Activated CD8-positive, alpha-beta T cell treated with anti-CD3 and anti-CD28 coated beads for 36 hours (primary cell): ENCODE results near the gene ANKFN1. TPM values are rescaled to one million over a fixed set of nuclear protein-coding genes. Genes with fewer than 3 reads are reported as not detected.

ENCODE experiments used
- ATAC-seq: fragments of 200-7000 bp; cut with Tn5 transposase; one replicate; pipeline ENCODE4 v1.10.0; 2021; ENCODE audit warnings: mild to moderate bottlenecking, moderate library complexity
- CTCF ChIA-PET: fragments of 350-600 bp; sonication (Branson Sonifier 250); formaldehyde crosslinking; loops from one replicate; lab custom pipeline; 2021; ENCODE audit warnings: antibody characterized with exemption; lab: Charles Lee
- POLR2A ChIA-PET: fragments of 350-600 bp; sonication (Branson Sonifier 250); formaldehyde crosslinking; loops from one replicate; lab custom pipeline; 2021; ENCODE audit warnings: antibody characterized with exemption; lab: Charles Lee
- DNase-seq: peaks from one replicate; pipeline ENCODE4 v3.0.0-alpha.2; 2020
- H3K27ac Mint-ChIP-seq: one replicate; pipeline ENCODE4 v1.8.0; 2021; ENCODE audit warnings: mild to moderate bottlenecking, mixed read lengths
- H3K27me3 Mint-ChIP-seq: one replicate; pipeline ENCODE4 v1.8.0; 2021; ENCODE audit warnings: mixed read lengths
- H3K36me3 Mint-ChIP-seq: one replicate; pipeline ENCODE4 v1.8.0; 2021; ENCODE audit warnings: low read depth, mixed read lengths
- H3K4me1 Mint-ChIP-seq: one replicate; pipeline ENCODE4 v1.8.0; 2021; ENCODE audit warnings: low read depth, mixed read lengths
- H3K4me3 Mint-ChIP-seq: one replicate; pipeline ENCODE4 v1.8.0; 2021; ENCODE audit warnings: mild to moderate bottlenecking, moderate library complexity, mixed read lengths
- H3K9me3 Mint-ChIP-seq: one replicate; pipeline ENCODE4 v1.8.0; 2021; ENCODE audit warnings: mixed read lengths
- intact Hi-C: fragments of 100-400 bp; cut with micrococcal nuclease; formaldehyde crosslinking; loops from one replicate; pipeline ENCODE4 v1.10.0; 2022
- total RNA-seq, 2 experiments: library from RNA; stranded (reverse); gene quantifications; one replicate each; pipeline ENCODE4 v1.2.3, GENCODE V29; 2021
- TF ChIP-seq, protein P1 (sequence below): fragments of 200-600 bp; IDR thresholded peaks from one replicate; pipeline ENCODE4 v1.8.0; 2022; ENCODE audit warnings: antibody characterized with exemption, mild to moderate bottlenecking

Gene ANKFN1
- total RNA-seq, 2 experiments from 2014 or later: not detected

DNA sequence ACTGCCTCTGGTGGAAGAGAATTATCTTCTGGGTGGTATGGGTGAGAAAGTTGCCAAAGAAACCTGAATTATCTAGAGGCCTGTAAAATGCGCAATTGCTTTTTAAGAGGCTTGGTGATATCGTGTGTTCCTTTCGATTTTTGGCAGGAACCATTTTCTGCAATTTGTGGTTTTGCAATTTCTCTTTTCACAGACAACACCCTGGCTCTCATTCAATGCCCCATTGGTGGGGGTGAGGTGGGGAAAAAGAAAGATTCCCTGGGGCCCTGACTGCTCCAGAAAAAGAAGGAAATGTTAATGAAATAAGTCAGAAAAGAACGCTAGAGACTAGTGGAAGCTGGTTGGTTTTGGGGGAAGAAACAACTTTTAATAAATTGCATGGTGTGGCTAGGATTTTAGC is 77.4 kb downstream of the ANKFN1 start:
- ChIA-PET POLR2A (no interaction called here), CTCF (no interaction called here)
- ATAC-seq (no peak), DNase-seq (no peak)
- intact Hi-C loops: loop anchor here (10.0 kb wide), 1 partner anchor 56 kb away; no protein-coding TSS in a partner anchor
- Mint-ChIP-seq H3K27ac (no peak overlapping the region), H3K9me3 (peaks cover 4% of the 10 kb centered on the region), H3K36me3 (no peaks in the 10 kb centered on the region), H3K4me1 (no peaks in the 10 kb centered on the region), H3K27me3 (no peaks in the 10 kb centered on the region), H3K4me3 (no peak overlapping the region)
- TF ChIP-seq, protein P1, sequence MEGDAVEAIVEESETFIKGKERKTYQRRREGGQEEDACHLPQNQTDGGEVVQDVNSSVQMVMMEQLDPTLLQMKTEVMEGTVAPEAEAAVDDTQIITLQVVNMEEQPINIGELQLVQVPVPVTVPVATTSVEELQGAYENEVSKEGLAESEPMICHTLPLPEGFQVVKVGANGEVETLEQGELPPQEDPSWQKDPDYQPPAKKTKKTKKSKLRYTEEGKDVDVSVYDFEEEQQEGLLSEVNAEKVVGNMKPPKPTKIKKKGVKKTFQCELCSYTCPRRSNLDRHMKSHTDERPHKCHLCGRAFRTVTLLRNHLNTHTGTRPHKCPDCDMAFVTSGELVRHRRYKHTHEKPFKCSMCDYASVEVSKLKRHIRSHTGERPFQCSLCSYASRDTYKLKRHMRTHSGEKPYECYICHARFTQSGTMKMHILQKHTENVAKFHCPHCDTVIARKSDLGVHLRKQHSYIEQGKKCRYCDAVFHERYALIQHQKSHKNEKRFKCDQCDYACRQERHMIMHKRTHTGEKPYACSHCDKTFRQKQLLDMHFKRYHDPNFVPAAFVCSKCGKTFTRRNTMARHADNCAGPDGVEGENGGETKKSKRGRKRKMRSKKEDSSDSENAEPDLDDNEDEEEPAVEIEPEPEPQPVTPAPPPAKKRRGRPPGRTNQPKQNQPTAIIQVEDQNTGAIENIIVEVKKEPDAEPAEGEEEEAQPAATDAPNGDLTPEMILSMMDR: no peak

DNA sequence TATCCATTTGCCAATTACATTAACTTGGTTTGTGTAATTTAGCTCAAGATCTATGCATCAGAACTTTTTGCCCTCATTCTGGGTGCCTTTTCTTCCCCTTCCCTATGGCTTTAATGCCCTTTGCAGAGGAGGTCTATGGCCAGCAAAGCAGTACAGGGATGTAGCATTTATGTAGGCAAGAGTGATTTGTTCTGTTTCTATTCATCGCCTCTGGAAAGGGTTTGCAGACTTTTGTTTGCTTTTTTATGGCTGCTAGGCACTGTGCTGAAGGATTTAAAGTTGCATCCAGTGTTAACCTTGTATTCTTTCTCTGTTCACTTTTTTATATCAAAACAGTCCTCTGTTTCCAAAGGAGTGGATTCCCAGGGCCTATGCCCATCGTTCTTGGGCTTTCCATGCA is 78.0 kb downstream of the ANKFN1 start:
- ChIA-PET POLR2A (no interaction called here), CTCF (no interaction called here)
- Mint-ChIP-seq H3K4me3 (no peak overlapping the region), H3K27ac (no peak overlapping the region), H3K9me3 (peaks cover 4% of the 10 kb centered on the region), H3K4me1 (no peaks in the 10 kb centered on the region), H3K27me3 (no peaks in the 10 kb centered on the region), H3K36me3 (no peaks in the 10 kb centered on the region)
- TF ChIP-seq, protein P1: no peak
- ATAC-seq (no peak), DNase-seq (no peak)
- intact Hi-C loops: loop anchor here (10.0 kb wide), 1 partner anchor 56 kb away; no protein-coding TSS in a partner anchor

DNA sequence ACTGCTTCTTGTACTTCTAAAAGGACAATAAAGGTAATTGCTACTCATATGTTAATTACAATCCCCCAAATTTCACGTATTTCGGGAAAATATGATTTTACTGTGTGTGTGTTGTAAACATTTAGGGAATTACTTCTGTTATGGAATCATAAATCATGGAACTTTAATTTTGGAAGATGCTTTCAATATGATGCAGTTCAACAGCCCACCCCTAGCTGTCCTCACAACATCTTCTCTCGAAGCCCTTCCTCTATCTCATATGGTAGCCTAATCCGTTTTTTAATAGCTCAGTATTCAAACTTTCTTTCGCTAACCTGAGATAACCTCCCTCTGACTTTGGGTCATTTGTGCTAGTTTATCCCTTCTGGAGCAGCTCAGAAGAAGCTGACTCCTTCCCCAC is 78.4 kb downstream of the ANKFN1 start:
- no peaks in the 10 kb centered on the region for H3K27me3 Mint-ChIP-seq
- ChIA-PET CTCF (no interaction called here), POLR2A (no interaction called here)
- no peak overlapping the region for H3K27ac Mint-ChIP-seq
- no peak for ATAC-seq
- H3K4me3 Mint-ChIP-seq: no peak overlapping the region
- H3K36me3 Mint-ChIP-seq: no peaks in the 10 kb centered on the region
- intact Hi-C loops: loop anchor here (10.0 kb wide), 1 partner anchor 57 kb away; no protein-coding TSS in a partner anchor
- H3K4me1 Mint-ChIP-seq: no peaks in the 10 kb centered on the region
- DNase-seq: no peak
- TF ChIP-seq, protein P1: no peak
- peaks cover 4% of the 10 kb centered on the region for H3K9me3 Mint-ChIP-seq

DNA sequence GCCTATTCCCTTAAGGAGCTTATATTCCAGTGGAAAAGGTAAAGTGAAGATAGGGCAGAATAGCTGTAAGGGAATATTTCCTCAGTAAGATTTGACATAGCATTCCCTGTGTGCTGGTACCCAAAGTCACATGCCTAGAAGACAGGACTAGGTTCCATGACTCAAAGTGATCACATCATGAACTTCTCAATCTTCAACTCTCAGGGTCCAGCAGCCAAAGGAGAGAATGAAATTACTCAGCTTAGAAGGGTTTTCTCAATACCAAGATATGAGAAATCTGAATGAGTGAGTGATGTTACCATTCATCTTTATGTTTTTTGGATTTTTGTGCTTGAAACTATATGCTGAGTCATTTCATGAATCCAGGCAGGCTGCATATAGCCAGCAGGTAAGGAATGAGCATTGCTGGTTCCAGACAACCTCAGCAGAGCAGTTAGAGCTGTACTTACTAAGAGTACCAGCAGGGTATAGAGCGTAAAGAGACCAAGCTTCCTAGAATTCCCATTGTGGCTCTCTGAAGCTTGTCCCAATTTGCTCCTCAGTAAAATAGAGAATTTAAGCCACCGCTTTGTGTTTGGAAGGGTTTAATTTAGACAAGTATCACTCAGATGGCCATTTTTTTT is 91.1 kb downstream of the ANKFN1 start:
- H3K27me3 Mint-ChIP-seq: peaks cover 4% of the 10 kb centered on the region
- POLR2A ChIA-PET: no interaction called here
- no peaks in the 10 kb centered on the region for H3K9me3 Mint-ChIP-seq
- H3K4me1 Mint-ChIP-seq: no peaks in the 10 kb centered on the region
- H3K27ac Mint-ChIP-seq: no peak overlapping the region
- intact Hi-C loops: no loop called here
- ATAC-seq: no peak
- no peaks in the 10 kb centered on the region for H3K36me3 Mint-ChIP-seq
- DNase-seq: no peak
- TF ChIP-seq, protein P1: no peak
- H3K4me3 Mint-ChIP-seq: no peak overlapping the region
- CTCF ChIA-PET: interaction anchor here (1.1 kb wide), 1 partner anchor 471 kb away, joined by 3 read pairs; no protein-coding TSS in a partner anchor

DNA sequence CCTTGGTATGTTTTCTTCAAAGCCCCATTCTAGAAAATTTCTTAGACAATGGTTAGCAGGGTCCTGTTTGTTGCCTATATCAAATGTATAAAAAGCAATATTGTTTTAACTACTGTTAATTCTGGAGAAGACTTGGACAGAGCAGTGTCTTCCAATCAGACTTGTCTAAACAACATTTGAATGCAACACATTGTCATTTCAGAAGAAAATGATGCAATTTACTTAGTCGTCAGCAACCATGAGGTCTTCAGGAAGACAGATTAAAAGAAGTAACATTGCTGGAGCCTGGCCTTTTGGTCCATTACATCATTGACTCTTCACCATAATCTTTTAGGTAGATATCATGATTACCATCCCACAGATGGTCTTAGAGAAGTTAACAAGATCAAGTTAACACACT is 94.5 kb downstream of the ANKFN1 start:
- POLR2A ChIA-PET: no interaction called here
- DNase-seq (no peak), ATAC-seq (no peak)
- CTCF ChIA-PET: no interaction called here
- H3K36me3 Mint-ChIP-seq: no peaks in the 10 kb centered on the region
- TF ChIP-seq, protein P1: no peak
- intact Hi-C loops: no loop called here
- peaks cover 4% of the 10 kb centered on the region for H3K27me3 Mint-ChIP-seq
- no peak overlapping the region for H3K27ac Mint-ChIP-seq
- no peaks in the 10 kb centered on the region for H3K9me3 Mint-ChIP-seq
- no peak overlapping the region for H3K4me3 Mint-ChIP-seq
- H3K4me1 Mint-ChIP-seq: no peaks in the 10 kb centered on the region
